ENCODE results near the gene OLFML1.

The OLFML1 gene

DNA sequence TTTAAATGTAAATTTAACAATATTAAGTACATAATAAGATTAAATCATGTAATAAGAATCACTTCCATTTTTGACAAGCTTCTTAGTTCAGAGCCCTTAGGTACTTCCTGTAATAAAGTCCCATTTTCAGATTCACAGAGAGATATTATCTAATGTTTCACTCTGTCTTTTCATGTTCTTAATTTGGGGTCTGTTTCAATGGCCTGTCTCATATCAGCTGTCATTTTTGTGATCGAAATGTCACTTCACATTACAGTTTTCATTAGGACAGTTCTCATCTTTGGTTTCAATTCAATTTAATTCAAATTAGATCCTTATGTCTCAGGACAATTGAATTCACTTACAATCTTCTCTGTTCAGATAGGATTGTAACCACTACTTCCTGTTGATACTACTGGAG is 22.6 kb upstream of the OLFML1 start:
- Histone ChIP-seq H3K4me3 (ENCODE audit: low read length) (no peak overlapping the region), H3K36me3 (replicated peaks; ENCODE audit: low read depth, low read length) (no peaks in the 10 kb centered on the region), H4K20me1 (ENCODE audit: insufficient read depth, low read length) (no peaks in the 10 kb centered on the region), H3K27ac (ENCODE audit: low read length) (no peak overlapping the region), H3K79me2 (ENCODE audit: low read length) (no peaks in the 10 kb centered on the region), H3K9me3 (ENCODE audit: insufficient read depth, low read length) (no peaks in the 10 kb centered on the region), H3K9ac (ENCODE audit: low read length) (no peak overlapping the region), H3K4me1 (ENCODE audit: low read length) (peaks cover 2% of the 10 kb centered on the region; the same call in 1 of the 2 replicates), H3K27me3 (ENCODE audit: low read depth, low read length) (no peaks in the 10 kb centered on the region), H2AFZ (ENCODE audit: low read depth, low read length) (no peak overlapping the region), H3K4me2 (ENCODE audit: low read length) (no peak overlapping the region)
- TF ChIP-seq, protein P1, sequence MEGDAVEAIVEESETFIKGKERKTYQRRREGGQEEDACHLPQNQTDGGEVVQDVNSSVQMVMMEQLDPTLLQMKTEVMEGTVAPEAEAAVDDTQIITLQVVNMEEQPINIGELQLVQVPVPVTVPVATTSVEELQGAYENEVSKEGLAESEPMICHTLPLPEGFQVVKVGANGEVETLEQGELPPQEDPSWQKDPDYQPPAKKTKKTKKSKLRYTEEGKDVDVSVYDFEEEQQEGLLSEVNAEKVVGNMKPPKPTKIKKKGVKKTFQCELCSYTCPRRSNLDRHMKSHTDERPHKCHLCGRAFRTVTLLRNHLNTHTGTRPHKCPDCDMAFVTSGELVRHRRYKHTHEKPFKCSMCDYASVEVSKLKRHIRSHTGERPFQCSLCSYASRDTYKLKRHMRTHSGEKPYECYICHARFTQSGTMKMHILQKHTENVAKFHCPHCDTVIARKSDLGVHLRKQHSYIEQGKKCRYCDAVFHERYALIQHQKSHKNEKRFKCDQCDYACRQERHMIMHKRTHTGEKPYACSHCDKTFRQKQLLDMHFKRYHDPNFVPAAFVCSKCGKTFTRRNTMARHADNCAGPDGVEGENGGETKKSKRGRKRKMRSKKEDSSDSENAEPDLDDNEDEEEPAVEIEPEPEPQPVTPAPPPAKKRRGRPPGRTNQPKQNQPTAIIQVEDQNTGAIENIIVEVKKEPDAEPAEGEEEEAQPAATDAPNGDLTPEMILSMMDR (IDR thresholded peaks at IDR 0.05; ENCODE audit: low read depth, low read length), result no peak
- no peak for TF ChIP-seq EZH2phosphoT487 (IDR thresholded peaks at IDR 0.05; ENCODE audit: low read depth)

DNA sequence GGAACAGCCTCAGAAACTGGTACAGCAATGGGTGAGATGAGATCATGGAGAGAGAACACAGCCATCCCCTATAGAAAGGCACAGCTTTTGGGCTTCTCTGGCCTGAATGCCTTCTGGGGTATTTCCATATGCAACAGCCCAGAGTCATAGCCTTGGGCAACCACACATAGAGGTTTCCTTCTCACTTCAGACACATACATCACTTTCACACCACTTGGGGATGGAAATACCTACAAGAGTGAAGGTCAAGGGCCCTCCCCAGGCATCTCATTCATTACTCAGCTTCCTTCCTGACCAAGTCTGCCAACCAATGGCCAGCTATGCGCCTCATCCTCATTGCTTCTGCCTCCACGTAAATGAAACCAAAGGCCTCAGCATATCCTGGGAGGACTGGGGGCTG is 17.7 kb upstream of the OLFML1 start:
- no peak overlapping the region for H3K27ac ChIP-seq (ENCODE audit: low read length)
- H3K4me3 ChIP-seq (ENCODE audit: low read length), result no peak overlapping the region
- TF ChIP-seq, protein P1 (IDR thresholded peaks at IDR 0.05; ENCODE audit: low read depth, low read length), result no peak
- no peak for TF ChIP-seq EZH2phosphoT487 (IDR thresholded peaks at IDR 0.05; ENCODE audit: low read depth)
- no peak overlapping the region for H3K9ac ChIP-seq (ENCODE audit: low read length)
- H3K79me2 ChIP-seq (ENCODE audit: low read length), result no peaks in the 10 kb centered on the region
- no peak overlapping the region for H2AFZ ChIP-seq (ENCODE audit: low read depth, low read length)
- no peaks in the 10 kb centered on the region for H3K27me3 ChIP-seq (ENCODE audit: low read depth, low read length)
- H3K36me3 ChIP-seq (replicated peaks; ENCODE audit: low read depth, low read length), result no peaks in the 10 kb centered on the region
- no peaks in the 10 kb centered on the region for H3K9me3 ChIP-seq (ENCODE audit: insufficient read depth, low read length)
- no peak overlapping the region for H3K4me2 ChIP-seq (ENCODE audit: low read length)
- no peaks in the 10 kb centered on the region for H4K20me1 ChIP-seq (ENCODE audit: insufficient read depth, low read length)
- peaks cover 2% of the 10 kb centered on the region; the same call in 1 of the 2 replicates for H3K4me1 ChIP-seq (ENCODE audit: low read length)

DNA sequence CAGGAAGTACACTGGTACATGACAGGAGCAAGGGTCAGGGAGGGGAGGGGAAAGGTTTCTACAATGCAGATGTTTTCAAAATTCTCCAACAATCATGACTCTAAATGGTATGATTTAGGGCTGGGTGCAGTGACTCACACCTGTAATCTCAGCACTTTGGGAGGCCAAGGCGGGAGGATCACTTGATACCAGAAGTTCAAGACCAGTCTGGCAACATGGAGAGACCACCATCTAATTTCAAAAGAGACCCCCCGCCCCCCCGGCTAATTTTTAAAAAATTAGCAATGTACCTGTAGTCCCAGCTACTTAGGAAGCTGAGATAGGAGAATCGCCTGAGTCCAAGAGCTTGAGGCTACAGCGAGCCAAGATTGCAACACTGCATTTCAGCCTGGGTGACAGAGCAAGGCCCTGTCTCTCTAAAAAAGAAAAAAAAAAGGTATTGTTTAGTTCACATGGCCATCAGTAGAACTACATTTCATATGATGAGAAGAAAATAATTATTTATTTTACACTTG is 15.9 kb upstream of the OLFML1 start:
- no peaks in the 10 kb centered on the region for H4K20me1 ChIP-seq (ENCODE audit: insufficient read depth, low read length)
- H3K27me3 ChIP-seq (ENCODE audit: low read depth, low read length), result no peaks in the 10 kb centered on the region
- H3K4me2 ChIP-seq (ENCODE audit: low read length), result no peak overlapping the region
- H2AFZ ChIP-seq (ENCODE audit: low read depth, low read length), result no peak overlapping the region
- H3K9ac ChIP-seq (ENCODE audit: low read length), result no peak overlapping the region
- no peaks in the 10 kb centered on the region for H3K36me3 ChIP-seq (replicated peaks; ENCODE audit: low read depth, low read length)
- peaks cover 11% of the 10 kb centered on the region for H3K4me1 ChIP-seq (ENCODE audit: low read length)
- no peak overlapping the region for H3K27ac ChIP-seq (ENCODE audit: low read length)
- no peak for TF ChIP-seq EZH2phosphoT487 (IDR thresholded peaks at IDR 0.05; ENCODE audit: low read depth)
- TF ChIP-seq, protein P1 (IDR thresholded peaks at IDR 0.05; ENCODE audit: low read depth, low read length), result no peak
- no peaks in the 10 kb centered on the region for H3K9me3 ChIP-seq (ENCODE audit: insufficient read depth, low read length)
- no peak overlapping the region for H3K4me3 ChIP-seq (ENCODE audit: low read length)
- H3K79me2 ChIP-seq (ENCODE audit: low read length), result no peaks in the 10 kb centered on the region

DNA sequence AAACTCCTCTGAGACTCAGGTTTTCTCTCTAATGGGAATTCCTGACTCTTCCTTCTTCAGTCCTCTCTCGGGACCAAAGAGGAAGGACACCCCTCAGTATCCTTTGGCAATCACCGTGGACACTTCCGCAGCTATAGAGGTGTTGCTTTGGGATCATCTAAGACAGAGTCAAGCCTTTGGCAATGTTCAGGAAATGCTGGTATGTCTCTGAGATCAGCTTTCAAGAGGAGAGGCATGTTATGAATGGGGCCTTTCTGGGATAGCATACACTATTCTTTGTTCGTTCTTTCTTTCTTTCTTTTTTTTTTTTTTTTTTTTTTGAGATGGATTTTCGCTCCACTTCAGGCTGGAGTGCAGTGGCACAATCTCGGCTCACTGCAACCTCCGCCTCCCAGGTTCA is 14.2 kb upstream of the OLFML1 start:
- H3K4me3 ChIP-seq (ENCODE audit: low read length), result no peak overlapping the region
- no peaks in the 10 kb centered on the region for H3K79me2 ChIP-seq (ENCODE audit: low read length)
- no peak overlapping the region for H3K9ac ChIP-seq (ENCODE audit: low read length)
- no peak overlapping the region for H2AFZ ChIP-seq (ENCODE audit: low read depth, low read length)
- no peak overlapping the region for H3K27ac ChIP-seq (ENCODE audit: low read length)
- H3K36me3 ChIP-seq (replicated peaks; ENCODE audit: low read depth, low read length), result no peaks in the 10 kb centered on the region
- H4K20me1 ChIP-seq (ENCODE audit: insufficient read depth, low read length), result no peaks in the 10 kb centered on the region
- no peaks in the 10 kb centered on the region for H3K9me3 ChIP-seq (ENCODE audit: insufficient read depth, low read length)
- H3K4me2 ChIP-seq (ENCODE audit: low read length), result no peak overlapping the region
- H3K4me1 ChIP-seq (ENCODE audit: low read length), result peaks cover 8% of the 10 kb centered on the region
- no peaks in the 10 kb centered on the region for H3K27me3 ChIP-seq (ENCODE audit: low read depth, low read length)
- no peak for TF ChIP-seq EZH2phosphoT487 (IDR thresholded peaks at IDR 0.05; ENCODE audit: low read depth)
- TF ChIP-seq, protein P1 (IDR thresholded peaks at IDR 0.05; ENCODE audit: low read depth, low read length), result no peak

Measured in OCI-LY3 (cell line).